GM18870 (cell line): ENCODE measurements around the gene TCEANC2.

ENCODE experiments used
- ATAC-seq: cut with Tn5 transposase; IDR thresholded peaks from one replicate; pipeline ENCODE4 v1.9.1; 2021; ENCODE audit warnings: moderate library complexity; ENCODE audit not compliant: unreplicated experiment

The TCEANC2 gene

DNA sequence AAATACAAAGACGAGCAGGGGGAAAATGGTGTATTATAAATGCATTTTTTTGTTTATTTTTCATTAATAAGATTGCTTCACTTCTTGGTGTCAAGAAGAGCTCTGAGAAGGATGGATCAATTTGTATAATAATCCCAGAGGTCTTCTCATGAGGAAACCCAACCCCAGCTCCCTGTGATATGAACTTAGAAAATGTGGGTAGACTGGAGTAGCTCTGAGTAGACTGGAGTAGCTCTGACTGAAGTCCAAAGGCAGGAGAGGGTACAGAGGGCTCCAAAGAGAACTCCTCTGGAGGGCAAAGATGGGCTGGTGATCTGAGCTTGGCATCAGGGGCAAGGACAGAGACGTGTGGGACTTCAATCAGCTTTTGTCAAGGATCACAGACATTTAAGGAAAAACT, 78.0 kb downstream of the TCEANC2 start:
- no peak for ATAC-seq

DNA sequence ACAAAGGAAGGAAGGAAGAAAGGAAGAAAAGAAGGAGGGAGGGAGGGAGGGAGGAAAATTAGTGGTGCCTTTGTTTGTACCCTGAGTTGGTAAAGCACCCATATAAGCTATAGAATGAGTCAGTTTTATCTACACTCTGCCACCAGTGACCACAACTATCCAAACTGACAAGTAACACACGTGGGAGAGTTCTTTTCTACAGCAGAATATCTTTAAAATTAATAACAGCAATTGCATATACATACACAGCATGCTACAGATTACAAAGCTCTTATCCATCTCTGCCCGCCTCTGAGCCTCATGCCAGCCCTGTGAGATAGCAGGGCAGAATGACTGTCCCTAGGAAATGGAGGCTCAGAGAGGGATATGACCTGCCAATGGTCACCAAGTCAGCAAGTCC, 79.1 kb downstream of the TCEANC2 start:
- ATAC-seq, result no peak

GRCh38 chr1:54134295-54134694, 80.9 kb downstream of the TCEANC2 start:
- ATAC-seq, result no peak

GRCh38 chr1:54135436-54136120, 82.2 kb downstream of the TCEANC2 start:
- no peak for ATAC-seq

DNA sequence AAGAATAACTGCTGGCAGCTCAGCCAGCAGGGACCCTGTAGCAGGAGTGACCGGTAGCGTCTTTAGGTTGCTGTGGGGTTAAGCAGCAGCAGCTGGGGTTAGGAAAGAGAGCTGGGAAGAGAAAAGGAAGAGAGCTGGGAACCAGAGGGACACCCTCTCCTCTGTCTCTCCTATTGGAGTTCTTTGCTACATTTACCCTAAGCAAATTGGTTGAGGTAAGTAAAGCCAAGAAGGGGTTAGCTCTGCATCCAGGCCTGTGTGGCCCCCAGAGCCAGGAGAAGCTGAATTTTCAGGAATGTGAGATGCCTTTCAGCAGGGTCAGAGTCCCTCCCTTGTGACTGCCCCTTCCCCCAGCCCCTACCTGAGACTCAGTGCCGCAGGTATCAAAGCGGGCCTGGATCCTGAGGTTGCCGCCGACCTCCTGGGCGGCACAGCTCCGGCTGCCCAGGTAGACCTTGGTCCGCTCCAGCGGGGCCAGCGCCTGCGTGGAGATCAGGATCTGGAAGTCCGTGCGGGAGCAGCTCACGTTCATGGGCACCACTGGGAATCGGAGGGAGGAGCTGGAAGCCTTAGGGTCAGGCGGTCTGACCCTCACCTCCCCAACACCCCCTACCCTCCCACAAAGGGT, 83.0 kb downstream of the TCEANC2 start:
- no peak for ATAC-seq

GRCh38 chr1:54136963-54137533, 83.6 kb downstream of the TCEANC2 start:
- ATAC-seq, result no peak

GRCh38 chr1:54137534-54138061, 84.2 kb downstream of the TCEANC2 start:
- no peak for ATAC-seq

DNA sequence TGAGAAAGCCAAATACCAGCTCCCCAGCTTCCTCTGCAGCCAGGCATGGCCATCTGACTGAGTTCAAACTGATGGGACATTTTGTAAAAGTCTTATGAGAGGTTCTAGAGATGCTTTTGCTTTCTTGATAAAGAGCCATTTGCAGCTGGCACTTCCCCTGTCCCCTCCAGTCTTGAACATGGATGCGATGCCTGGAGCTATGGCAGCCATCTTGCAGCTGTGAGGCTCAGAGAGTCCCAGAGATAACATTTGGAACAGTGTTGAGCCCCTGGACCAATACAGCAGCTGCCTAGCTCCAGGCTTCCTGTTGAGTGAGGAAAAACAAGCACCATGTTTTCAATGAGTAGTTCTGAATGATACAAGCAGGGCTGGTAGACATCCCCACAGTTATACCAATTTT, 85.6 kb downstream of the TCEANC2 start:
- no peak for ATAC-seq

GRCh38 chr1:54139711-54140110, 86.3 kb downstream of the TCEANC2 start:
- no peak for ATAC-seq

- no peak for ATAC-seq
Measured at GRCh38 chr1:54142146-54142900, 88.9 kb downstream of the TCEANC2 start.

DNA sequence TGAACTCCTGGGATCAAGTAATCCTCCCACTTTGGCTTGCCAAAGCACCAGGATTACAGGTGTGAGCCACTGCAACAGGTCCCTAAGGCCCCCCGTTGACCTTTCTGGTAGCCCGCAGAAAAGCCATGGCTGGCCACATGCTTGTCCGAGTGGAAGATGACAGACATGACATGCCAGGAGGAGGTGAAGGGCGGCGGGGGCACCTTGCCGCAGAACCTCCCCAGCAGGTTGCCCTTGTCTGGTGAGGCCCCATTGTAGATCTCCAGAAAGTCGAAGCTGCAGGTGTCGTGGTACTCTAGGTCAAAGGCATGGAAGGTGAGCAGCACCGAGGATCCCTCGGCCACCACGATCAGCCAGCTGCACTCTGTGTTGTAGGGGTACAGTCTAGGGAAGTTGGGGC, 91.0 kb downstream of the TCEANC2 start:
- ATAC-seq, result no peak

DNA sequence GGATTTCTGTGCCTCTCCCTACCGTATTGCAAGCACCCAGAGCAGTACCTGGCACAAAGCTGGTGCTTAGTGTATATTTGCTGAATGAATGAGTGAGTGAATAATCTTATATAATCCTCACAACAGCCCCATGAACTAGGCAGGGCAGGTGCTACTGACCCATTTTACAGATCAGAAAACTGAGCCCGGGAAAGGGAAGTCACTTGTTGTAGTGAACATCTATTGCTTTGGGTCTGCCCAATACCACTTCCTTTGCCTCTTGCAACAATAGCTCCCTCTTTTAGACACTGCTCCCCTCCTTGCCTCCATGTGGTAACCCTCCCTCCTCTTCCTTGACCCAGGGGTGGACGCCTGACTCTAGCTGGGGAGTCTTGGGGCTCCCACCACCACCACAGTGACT, 96.3 kb downstream of the TCEANC2 start:
- no peak for ATAC-seq

DNA sequence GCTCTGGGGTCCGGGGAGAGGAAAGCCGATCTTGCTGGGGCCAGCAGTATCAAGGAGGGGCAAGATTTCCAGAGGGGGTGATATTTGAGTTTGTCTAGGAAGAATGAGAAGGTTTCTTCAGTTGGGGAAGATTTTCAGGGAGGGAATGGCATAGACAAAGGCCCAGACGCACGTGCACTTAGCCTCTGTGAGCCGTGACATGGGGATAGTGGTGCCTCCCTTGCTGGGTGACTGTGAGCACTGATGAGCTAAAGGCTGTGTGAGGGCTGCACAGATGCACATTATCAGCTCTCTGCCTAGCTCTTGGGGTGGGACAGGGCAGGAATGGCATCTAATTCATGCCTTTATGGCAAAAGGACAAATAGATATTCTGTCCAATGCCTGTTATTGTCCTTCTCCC, 97.6 kb downstream of the TCEANC2 start:
- ATAC-seq, result no peak

- ATAC-seq, result no peak
Measured at GRCh38 chr1:54152696-54153095, 99.3 kb downstream of the TCEANC2 start, which contains the start of gene CDCP2. TSS of gene CDCP2 (minus strand) at chr1:54153000. CDS start at chr1:54152922, 78 bp downstream.

- no peak for ATAC-seq
Measured at GRCh38 chr1:54153535-54154439, 100.4 kb downstream of the TCEANC2 start.
